H1 (cell line): ENCODE results near the gene ELP1. TPM values are rescaled to one million over a fixed set of nuclear protein-coding genes. Genes with fewer than 3 reads are reported as not detected.

Source experiments
- CTCF ChIA-PET: fragments of 300-600 bp; sonication (Branson Sonifier 250); formaldehyde crosslinking; loops from one replicate; lab custom pipeline; 2021; ENCODE audit not compliant: partially characterized antibody; lab: Charles Lee
- POLR2A ChIA-PET: fragments of 300-600 bp; sonication (Branson Sonifier 250); formaldehyde crosslinking; loops from one replicate; lab custom pipeline; 2021; ENCODE audit warnings: inconsistent platforms; ENCODE audit not compliant: partially characterized antibody; lab: Charles Lee
- DNase-seq, 2 experiments: peaks; one replicate each; pipeline versions ENCODE4 v3.0.0 to v3.0.0-alpha.2; 2010 to 2022; ENCODE audit warnings: low spot score in 2 of 2, low read depth in 1 of 2, mixed read lengths in 1 of 2
- FAIRE-seq: peaks from 2 replicates; lab custom pipeline; 2011; peaks lifted over from hg19 to GRCh38; lab: Jason Lieb, UNC
- H2AFZ ChIP-seq: 2 replicates; pipeline ENCODE4 v1.8.1; 2012; ENCODE audit warnings: low read length, inconsistent platforms
- H2AK5ac ChIP-seq: 2 replicates; pipeline ENCODE4 v1.6.1; 2013; ENCODE audit warnings: low read depth, low read length
- H2BK120ac ChIP-seq: replicated peaks from 2 replicates; pipeline ENCODE3; 2013; ENCODE audit warnings: low read depth, low read length, inconsistent platforms
- H2BK12ac ChIP-seq: 2 replicates; pipeline ENCODE4 v1.6.1; 2013; ENCODE audit warnings: low read depth, low read length
- H2BK15ac ChIP-seq: 2 replicates; pipeline ENCODE4 v1.6.1; 2013; ENCODE audit warnings: low read length
- H2BK20ac ChIP-seq: 2 replicates; pipeline ENCODE4 v1.6.1; 2013; ENCODE audit warnings: low read length
- H2BK5ac ChIP-seq: 2 replicates; pipeline ENCODE4 v1.6.1; 2013; ENCODE audit warnings: low read depth, low read length
- H3K14ac ChIP-seq: 2 replicates; pipeline ENCODE4 v1.6.1; 2013; ENCODE audit warnings: inconsistent platforms; ENCODE audit not compliant: insufficient read length
- H3K18ac ChIP-seq: 2 replicates; pipeline ENCODE4 v1.6.1; 2013; ENCODE audit warnings: low read length; ENCODE audit errors: extremely low read depth
- H3K23ac ChIP-seq: 2 replicates; pipeline ENCODE4 v1.6.1; 2013; ENCODE audit warnings: inconsistent platforms; ENCODE audit not compliant: insufficient read length
- H3K23me2 ChIP-seq: 2 replicates; pipeline ENCODE4 v1.6.1; 2013; ENCODE audit warnings: low read depth, low read length
- H3K27ac ChIP-seq: 2 replicates; pipeline ENCODE4 v1.6.1; 2011; ENCODE audit warnings: low read depth, low read length, inconsistent platforms
- H3K27me3 ChIP-seq, 4 experiments: replicated peaks in 1 of 4; 1 replicate in 1 of 4; 2 replicates in 3 of 4; pipeline versions ENCODE4 v1.6.1 to v1.8.1; 2011 to 2013; ENCODE audit warnings: low read length in 3 of 4, mild to moderate bottlenecking in 3 of 4, inconsistent platforms in 2 of 4, mixed read lengths in 2 of 4, moderate library complexity in 1 of 4; ENCODE audit not compliant: control insufficient read depth in 3 of 4, insufficient read depth in 3 of 4; ENCODE audit errors: extremely low read depth in 1 of 4
- H3K36me3 ChIP-seq, 4 experiments: 2 replicates each; pipeline versions ENCODE4 v1.6.1 to v1.8.1; 2011 to 2013; ENCODE audit warnings: mild to moderate bottlenecking in 4 of 4, low read length in 3 of 4, moderate library complexity in 2 of 4, control low read depth in 1 of 4, inconsistent platforms in 1 of 4; ENCODE audit not compliant: insufficient read depth in 4 of 4, control insufficient read depth in 2 of 4
- H3K4ac ChIP-seq: replicated peaks from 2 replicates; pipeline ENCODE3; 2013; ENCODE audit warnings: low read length, low read depth, mixed read lengths, inconsistent platforms; ENCODE audit not compliant: insufficient read length
- H3K4me1 ChIP-seq, 4 experiments: replicated peaks in 1 of 4; 1 replicate in 1 of 4; 2 replicates in 3 of 4; pipeline versions ENCODE4 v1.6.1 to v1.8.1; 2011 to 2013; ENCODE audit warnings: low read length in 3 of 4, inconsistent platforms in 2 of 4, mixed read lengths in 1 of 4; ENCODE audit not compliant: insufficient read depth in 4 of 4, control insufficient read depth in 3 of 4
- H3K4me2 ChIP-seq, 2 experiments: 2 replicates each; pipeline versions ENCODE4 v1.6.1 to v1.8.1; 2011 to 2013; ENCODE audit warnings: low read depth in 2 of 2, low read length in 2 of 2, control low read depth in 1 of 2, inconsistent platforms in 1 of 2, mild to moderate bottlenecking in 1 of 2; ENCODE audit not compliant: insufficient read depth in 1 of 2
- H3K4me3 ChIP-seq, 4 experiments: fragments of 200-600, 300-600 bp in 1 of 4; sonication (generic), shearing (Covaris generic), sonication (Bioruptor Twin) in 1 of 4; 2 replicates each; pipeline versions ENCODE4 v1.5.1 to v1.8.1; 2011 to 2016; ENCODE audit warnings: low read length in 4 of 4, low read depth in 3 of 4, control low read depth in 2 of 4, inconsistent platforms in 2 of 4, mild to moderate bottlenecking in 2 of 4, mixed read lengths in 1 of 4, moderate library complexity in 1 of 4; ENCODE audit not compliant: insufficient read depth in 2 of 4; ENCODE audit errors: extremely low read depth in 1 of 4
- H3K56ac ChIP-seq: replicated peaks from 2 replicates; pipeline ENCODE3; 2013; ENCODE audit warnings: low read depth, mild to moderate bottlenecking, mixed read lengths, low read length, inconsistent platforms; ENCODE audit not compliant: insufficient read length
- H3K79me1 ChIP-seq: 2 replicates; pipeline ENCODE4 v1.6.1; 2013; ENCODE audit warnings: low read depth, low read length, control low read depth
- H3K79me2 ChIP-seq, 2 experiments: 2 replicates each; pipeline versions ENCODE4 v1.6.1 to v1.8.1; 2012 to 2013; ENCODE audit warnings: low read length in 2 of 2, mild to moderate bottlenecking in 2 of 2, inconsistent platforms in 1 of 2; ENCODE audit not compliant: insufficient read depth in 2 of 2, control insufficient read depth in 1 of 2
- H3K9ac ChIP-seq, 4 experiments: replicated peaks in 1 of 4; 1 replicate in 1 of 4; 2 replicates in 3 of 4; pipeline versions ENCODE4 v1.6.1 to v1.8.1; 2011 to 2013; ENCODE audit warnings: low read depth in 3 of 4, low read length in 3 of 4, control low read depth in 2 of 4, mild to moderate bottlenecking in 2 of 4, moderate library complexity in 2 of 4, inconsistent platforms in 1 of 4; ENCODE audit errors: extremely low read depth in 1 of 4
- H3K9me3 ChIP-seq, 2 experiments: 2 replicates each; pipeline versions ENCODE4 v1.6.1 to v1.8.1; 2012 to 2013; ENCODE audit warnings: mild to moderate bottlenecking in 2 of 2, moderate library complexity in 2 of 2, control low read depth in 1 of 2, inconsistent platforms in 1 of 2, low read depth in 1 of 2, low read length in 1 of 2, mixed read lengths in 1 of 2; ENCODE audit not compliant: insufficient read depth in 2 of 2
- H4K20me1 ChIP-seq, 2 experiments: replicated peaks in 1 of 2; 2 replicates each; pipeline versions ENCODE3 to v1.8.1; 2011 to 2013; ENCODE audit warnings: inconsistent platforms in 2 of 2, low read length in 2 of 2, mild to moderate bottlenecking in 1 of 2; ENCODE audit not compliant: insufficient read depth in 2 of 2, control insufficient read depth in 1 of 2
- H4K5ac ChIP-seq: 2 replicates; pipeline ENCODE4 v1.6.1; 2013; ENCODE audit warnings: low read length, low read depth, mixed read lengths, inconsistent platforms; ENCODE audit not compliant: insufficient read length
- H4K8ac ChIP-seq: 2 replicates; pipeline ENCODE4 v1.8.0; 2013; ENCODE audit warnings: mild to moderate bottlenecking, moderate library complexity, low read length, inconsistent platforms; ENCODE audit not compliant: insufficient read depth; ENCODE audit errors: extremely low read depth
- H4K91ac ChIP-seq: replicated peaks from 2 replicates; pipeline ENCODE3; 2013; ENCODE audit warnings: low read length, mixed read lengths, inconsistent platforms; ENCODE audit not compliant: insufficient read length
- CEBPB ChIP-seq: IDR thresholded peaks from 2 replicates; pipeline ENCODE4 v1.6.1; 2012; ENCODE audit warnings: low read depth, low read length
- CHD2 ChIP-seq: IDR thresholded peaks from 2 replicates; pipeline ENCODE4 v1.6.1; 2012; ENCODE audit warnings: low read length, improper control_type of control experiment
- EGR1 ChIP-seq: IDR thresholded peaks from 2 replicates; pipeline ENCODE4 v1.6.1; 2011; ENCODE audit warnings: low read depth, low read length, borderline replicate concordance
- EP300 ChIP-seq, 2 experiments: IDR thresholded peaks; 1 replicate in 1 of 2; 2 replicates in 1 of 2; pipeline ENCODE4 v1.6.1; 2011 to 2012; ENCODE audit warnings: low read depth in 2 of 2, low read length in 2 of 2, mild to moderate bottlenecking in 2 of 2, borderline replicate concordance in 1 of 2, inconsistent platforms in 1 of 2, moderate library complexity in 1 of 2
- FOSL1 ChIP-seq: IDR thresholded peaks from 2 replicates; pipeline ENCODE4 v1.6.1; 2011; ENCODE audit warnings: mild to moderate bottlenecking, low read depth, low read length, moderate library complexity; ENCODE audit not compliant: insufficient read depth
- HDAC2 ChIP-seq, 2 experiments: fragments of 300-600 bp in 1 of 2; sonication (generic) in 1 of 2; IDR thresholded peaks; 2 replicates each; pipeline ENCODE4 v1.6.1; 2011 to 2012; ENCODE audit warnings: low read depth in 2 of 2, low read length in 2 of 2, mild to moderate bottlenecking in 2 of 2, moderate library complexity in 2 of 2, borderline replicate concordance in 1 of 2, inconsistent platforms in 1 of 2
- MAFK ChIP-seq: IDR thresholded peaks from 2 replicates; pipeline ENCODE4 v1.6.1; 2012; ENCODE audit warnings: low read depth, mild to moderate bottlenecking, improper control_type of control experiment, low read length
- POLR2AphosphoS5 ChIP-seq: IDR thresholded peaks from 2 replicates; pipeline ENCODE4 v1.6.1; 2011; ENCODE audit warnings: low read depth, low read length
- SUZ12 ChIP-seq: fragments of 200-600 bp; sonication (generic); IDR thresholded peaks from 2 replicates; pipeline ENCODE4 v1.6.1; 2012; ENCODE audit warnings: mild to moderate bottlenecking, inconsistent platforms, low read length, moderate library complexity, mixed read lengths
- WGBS, 2 experiments: shearing (Covaris generic) in 1 of 2; methylation state at CpG; one replicate each; pipeline versions ENCODE4 v1.1.6 to v1.1.7; 2013 to 2015; ENCODE audit warnings: low lambda C conversion rate in 2 of 2, mixed read lengths in 2 of 2, inconsistent platforms in 1 of 2, low coverage in 1 of 2, missing lambda C conversion rate in 1 of 2; ENCODE audit not compliant: insufficient replicate concordance in 2 of 2, insufficient coverage in 1 of 2, insufficient read length in 1 of 2; ENCODE audit errors: extremely low coverage in 1 of 2, missing lambda C conversion rate in 1 of 2; 5-methylcytosine and 5-hydroxymethylcytosine counted together
- polyA plus RNA-seq, 7 experiments: library from polyadenylated mRNA; depleted of rRNA in 3 of 7; stranded (reverse) in 5 of 7; unstranded in 2 of 7; fragments of >200 nt in 5 of 7; fragments of 200-250 nt in 2 of 7; gene quantifications; 1 replicate in 5 of 7; 2 replicates in 1 of 7; 4 replicates in 1 of 7; pipeline versions ENCODE4 v1.2.1 to v1.2.3, GENCODE V29; 2011 to 2013; ENCODE audit warnings: missing spikeins in 2 of 7, mixed read lengths in 2 of 7
- total RNA-seq: library from RNA; stranded (reverse); fragmentation: NEBNext Ultra II Directional; extraction: Animal tissue kit (Norgen Biotek cat#: 25700); gene quantifications from 2 replicates; pipeline ENCODE4 v1.2.1, GENCODE V29; 2021
- TF ChIP-seq, protein P1 (sequence below): IDR thresholded peaks from 2 replicates; pipeline ENCODE4 v1.6.1; 2012; ENCODE audit warnings: inconsistent platforms
- TF ChIP-seq, protein P2 (sequence below): IDR thresholded peaks from 2 replicates; pipeline ENCODE4 v1.6.1; 2012; ENCODE audit warnings: low read length, inconsistent platforms

ELP1 gene
- total and polyA plus RNA-seq, 2 of the 8 experiments (the other 6 are each of a cell fraction or from before 2014, with no cell fraction given), result 13.9 to 31.3 TPM

DNA sequence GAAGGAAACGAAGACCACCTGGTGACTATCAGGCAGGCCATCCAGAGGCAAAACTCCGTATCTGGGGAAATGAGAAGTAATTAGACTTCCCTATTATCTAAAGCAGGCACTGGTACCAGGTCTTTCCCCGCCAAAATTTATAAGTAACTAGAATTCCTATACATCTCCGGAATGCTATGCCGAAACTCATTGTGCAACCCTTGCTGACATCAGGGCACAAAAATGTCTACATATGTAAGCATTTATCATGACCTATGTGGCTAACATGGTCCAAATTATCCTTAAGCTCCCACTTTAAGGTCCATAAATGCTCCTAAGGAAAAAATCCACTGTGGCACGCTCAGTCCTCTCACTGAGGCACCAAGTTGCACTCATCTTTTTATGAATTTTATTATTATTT is 95.9 kb downstream of the ELP1 start:
- Histone ChIP-seq H3K9ac (no peak overlapping the region), H2BK12ac (no peak overlapping the region), H4K8ac (no peak overlapping the region), H3K14ac (no peak overlapping the region), H2BK15ac (no peak overlapping the region), H3K18ac (no peak overlapping the region), H4K5ac (no peak overlapping the region), H3K4me2 (no peak overlapping the region), H4K20me1 (no peaks in the 10 kb centered on the region), H3K56ac (no peak overlapping the region), H4K91ac (no peak overlapping the region), H3K4ac (no peak overlapping the region), H3K27me3 (no peaks in the 10 kb centered on the region), H3K4me1 (peaks cover 0 to 2% (median 0%) of the 10 kb centered on the region in 4 experiments; a peak in 1 of 7 replicates), H2BK120ac (no peak overlapping the region), H3K79me1 (no peaks in the 10 kb centered on the region), H3K9me3 (peaks cover 0 to 4% of the 10 kb centered on the region in 2 experiments; a peak in 1 of 4 replicates), H3K23ac (no peak overlapping the region), H2BK5ac (no peak overlapping the region), H2BK20ac (no peak overlapping the region), H2AK5ac (no peak overlapping the region), H3K4me3 (no peak overlapping the region), H3K36me3 (no peaks in the 10 kb centered on the region), H3K27ac (no peak overlapping the region), H3K79me2 (no peaks in the 10 kb centered on the region), H3K23me2 (no peaks in the 10 kb centered on the region), H2AFZ (no peak overlapping the region)
- 88% methylated on average over 6 of the region's 6 CpGs; no CpG with 5 or more reads in 1 of the 2 experiments for WGBS, 2 experiments
- ChIA-PET POLR2A (no interaction called here), CTCF (no interaction called here)
- DNase-seq (no peak), FAIRE-seq (no peak)
- no peak for TF ChIP-seq EGR1
- TF ChIP-seq, protein P1, sequence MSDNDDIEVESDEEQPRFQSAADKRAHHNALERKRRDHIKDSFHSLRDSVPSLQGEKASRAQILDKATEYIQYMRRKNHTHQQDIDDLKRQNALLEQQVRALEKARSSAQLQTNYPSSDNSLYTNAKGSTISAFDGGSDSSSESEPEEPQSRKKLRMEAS, result no peak
- no peak for TF ChIP-seq SUZ12
- TF ChIP-seq CHD2, result no peak
- TF ChIP-seq CEBPB, result no peak
- TF ChIP-seq POLR2AphosphoS5, result no peak
- TF ChIP-seq FOSL1, result no peak
- TF ChIP-seq, protein P2, sequence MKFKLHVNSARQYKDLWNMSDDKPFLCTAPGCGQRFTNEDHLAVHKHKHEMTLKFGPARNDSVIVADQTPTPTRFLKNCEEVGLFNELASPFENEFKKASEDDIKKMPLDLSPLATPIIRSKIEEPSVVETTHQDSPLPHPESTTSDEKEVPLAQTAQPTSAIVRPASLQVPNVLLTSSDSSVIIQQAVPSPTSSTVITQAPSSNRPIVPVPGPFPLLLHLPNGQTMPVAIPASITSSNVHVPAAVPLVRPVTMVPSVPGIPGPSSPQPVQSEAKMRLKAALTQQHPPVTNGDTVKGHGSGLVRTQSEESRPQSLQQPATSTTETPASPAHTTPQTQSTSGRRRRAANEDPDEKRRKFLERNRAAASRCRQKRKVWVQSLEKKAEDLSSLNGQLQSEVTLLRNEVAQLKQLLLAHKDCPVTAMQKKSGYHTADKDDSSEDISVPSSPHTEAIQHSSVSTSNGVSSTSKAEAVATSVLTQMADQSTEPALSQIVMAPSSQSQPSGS, result no peak
- TF ChIP-seq MAFK, result no peak
- TF ChIP-seq HDAC2 (IDR thresholded peaks at IDR 0.05; ENCODE audit: borderline replicate concordance in 1 of 2, low read depth in 2 of 2, low read length in 2 of 2), result no peak
- TF ChIP-seq EP300 (IDR thresholded peaks at IDR 0.05; ENCODE audit: borderline replicate concordance in 1 of 2, low read depth in 2 of 2, low read length in 2 of 2), result no peak
